GM06990 (cell line): ENCODE results near the gene RRP8.

Experiments
- DNase-seq: peaks from one replicate; pipeline ENCODE4 v3.0.0-alpha.2; 2011; ENCODE audit not compliant: insufficient read length; ENCODE audit errors: extremely low read depth
- H3K27me3 ChIP-seq: replicated peaks from 2 replicates; pipeline ENCODE4 v1.6.0; 2011; ENCODE audit warnings: low read length; ENCODE audit not compliant: control insufficient read depth, insufficient read depth
- H3K36me3 ChIP-seq: 2 replicates; pipeline ENCODE4 v1.5.1; 2011; ENCODE audit warnings: low read length; ENCODE audit not compliant: control insufficient read depth, insufficient read depth
- H3K4me3 ChIP-seq: replicated peaks from 2 replicates; pipeline ENCODE4 v1.5.1; 2011; ENCODE audit warnings: low read depth, mild to moderate bottlenecking, control low read depth, low read length
- TF ChIP-seq, protein P1 (sequence below): IDR thresholded peaks from 2 replicates; pipeline ENCODE4 v1.5.1; 2011; ENCODE audit warnings: low read length, control low read depth, mild to moderate bottlenecking, inconsistent platforms; ENCODE audit not compliant: insufficient read depth, poor library complexity, severe bottlenecking

The RRP8 gene

DNA sequence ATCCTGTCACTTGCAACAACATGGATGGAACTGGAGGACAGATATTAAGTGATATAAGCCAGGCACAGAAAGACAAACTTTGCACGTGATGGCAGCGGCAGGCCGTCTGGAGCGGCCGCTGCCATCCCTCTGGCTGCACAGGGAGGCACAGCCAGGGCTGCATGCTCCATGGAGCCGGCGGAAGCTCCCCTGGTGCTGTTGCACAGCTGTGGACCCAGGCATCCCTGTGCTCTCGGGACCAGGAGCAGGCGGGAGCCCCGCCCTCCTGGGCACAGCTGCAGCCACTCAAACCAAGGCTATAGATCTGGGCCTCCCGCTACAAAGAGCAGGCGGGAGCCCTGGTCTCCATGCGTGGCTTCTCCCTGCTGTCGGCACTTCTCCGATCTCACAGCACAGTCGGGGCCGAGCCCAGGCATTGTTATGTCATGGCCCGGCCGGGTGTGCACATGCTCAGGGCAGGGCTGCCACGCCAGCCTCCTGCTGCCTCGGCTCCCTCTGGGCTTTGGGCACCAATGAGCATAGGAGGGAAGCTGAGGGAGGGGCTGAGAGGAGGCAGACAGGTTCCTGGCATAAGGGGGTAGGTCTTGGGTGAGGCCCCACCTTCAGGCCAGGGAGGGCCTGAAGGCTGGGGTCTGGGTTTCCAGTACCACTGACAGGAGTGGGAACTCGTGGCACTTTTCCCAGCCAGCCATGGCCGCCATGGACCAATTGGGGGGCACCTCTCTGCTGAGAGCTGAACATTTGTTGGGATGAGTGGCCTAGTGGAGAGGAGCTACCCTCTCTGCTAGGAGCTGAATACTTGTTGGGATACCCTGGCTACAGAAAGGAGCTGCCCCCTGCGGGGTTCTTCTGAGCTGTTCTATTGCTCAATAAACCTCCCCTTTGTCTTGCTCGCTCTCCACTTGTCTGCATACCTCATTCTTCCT, 16.7 kb downstream of the RRP8 start:
- no peak overlapping the region for H3K4me3 ChIP-seq

DNA sequence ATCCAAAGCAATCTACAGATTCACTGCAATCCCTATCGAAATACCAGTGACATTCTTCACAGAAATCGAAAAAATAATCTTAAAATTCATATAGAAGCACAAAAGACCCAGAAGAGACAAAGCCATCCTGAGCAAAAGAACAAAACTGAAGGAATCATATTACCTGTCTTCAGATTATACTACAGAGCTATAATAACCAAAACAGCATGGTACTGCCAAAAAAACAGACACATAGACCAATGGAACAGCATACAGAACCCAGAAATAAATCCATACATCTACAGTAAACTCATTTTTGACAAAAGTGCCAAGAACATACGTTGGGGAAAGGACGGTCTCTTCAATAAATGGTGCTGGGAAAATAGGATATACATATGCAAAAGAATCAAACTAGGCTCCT, 18.9 kb downstream of the RRP8 start:
- H3K36me3 ChIP-seq: no peaks in the 10 kb centered on the region; the same call in none of the 2 replicates
- no peak for DNase-seq
- TF ChIP-seq, protein P1, sequence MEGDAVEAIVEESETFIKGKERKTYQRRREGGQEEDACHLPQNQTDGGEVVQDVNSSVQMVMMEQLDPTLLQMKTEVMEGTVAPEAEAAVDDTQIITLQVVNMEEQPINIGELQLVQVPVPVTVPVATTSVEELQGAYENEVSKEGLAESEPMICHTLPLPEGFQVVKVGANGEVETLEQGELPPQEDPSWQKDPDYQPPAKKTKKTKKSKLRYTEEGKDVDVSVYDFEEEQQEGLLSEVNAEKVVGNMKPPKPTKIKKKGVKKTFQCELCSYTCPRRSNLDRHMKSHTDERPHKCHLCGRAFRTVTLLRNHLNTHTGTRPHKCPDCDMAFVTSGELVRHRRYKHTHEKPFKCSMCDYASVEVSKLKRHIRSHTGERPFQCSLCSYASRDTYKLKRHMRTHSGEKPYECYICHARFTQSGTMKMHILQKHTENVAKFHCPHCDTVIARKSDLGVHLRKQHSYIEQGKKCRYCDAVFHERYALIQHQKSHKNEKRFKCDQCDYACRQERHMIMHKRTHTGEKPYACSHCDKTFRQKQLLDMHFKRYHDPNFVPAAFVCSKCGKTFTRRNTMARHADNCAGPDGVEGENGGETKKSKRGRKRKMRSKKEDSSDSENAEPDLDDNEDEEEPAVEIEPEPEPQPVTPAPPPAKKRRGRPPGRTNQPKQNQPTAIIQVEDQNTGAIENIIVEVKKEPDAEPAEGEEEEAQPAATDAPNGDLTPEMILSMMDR: no peak

More for the DNA sequence above, 16.7 kb downstream of the RRP8 start:
- TF ChIP-seq, protein P1: no peak
- Histone ChIP-seq H3K36me3 (no peaks in the 10 kb centered on the region; the same call in none of the 2 replicates), H3K27me3 (no peaks in the 10 kb centered on the region)
- no peak for DNase-seq

DNA sequence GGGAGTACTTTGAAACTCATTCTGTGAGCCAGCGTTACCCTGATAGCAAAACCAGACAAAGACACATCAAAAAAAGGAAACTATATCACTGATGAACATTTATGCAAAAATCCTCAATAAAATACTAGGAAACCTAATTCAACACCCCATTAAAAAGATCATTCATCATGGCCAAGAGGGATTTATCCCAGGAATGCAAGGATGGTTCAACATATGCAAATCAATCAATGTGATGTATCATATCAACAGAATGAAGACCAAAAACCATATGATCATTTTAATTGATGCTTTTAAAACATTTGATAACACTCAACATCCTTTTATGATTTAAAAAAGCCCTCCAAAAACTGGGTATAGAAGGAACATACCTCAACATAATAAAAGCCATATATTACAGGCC, 19.8 kb downstream of the RRP8 start:
- Histone ChIP-seq H3K4me3 (no peak overlapping the region), H3K27me3 (no peaks in the 10 kb centered on the region), H3K36me3 (no peaks in the 10 kb centered on the region; the same call in none of the 2 replicates)
- DNase-seq: no peak
- TF ChIP-seq, protein P1: no peak

More for the DNA sequence above, 18.9 kb downstream of the RRP8 start:
- no peak overlapping the region for H3K4me3 ChIP-seq
- H3K27me3 ChIP-seq: no peaks in the 10 kb centered on the region

DNA sequence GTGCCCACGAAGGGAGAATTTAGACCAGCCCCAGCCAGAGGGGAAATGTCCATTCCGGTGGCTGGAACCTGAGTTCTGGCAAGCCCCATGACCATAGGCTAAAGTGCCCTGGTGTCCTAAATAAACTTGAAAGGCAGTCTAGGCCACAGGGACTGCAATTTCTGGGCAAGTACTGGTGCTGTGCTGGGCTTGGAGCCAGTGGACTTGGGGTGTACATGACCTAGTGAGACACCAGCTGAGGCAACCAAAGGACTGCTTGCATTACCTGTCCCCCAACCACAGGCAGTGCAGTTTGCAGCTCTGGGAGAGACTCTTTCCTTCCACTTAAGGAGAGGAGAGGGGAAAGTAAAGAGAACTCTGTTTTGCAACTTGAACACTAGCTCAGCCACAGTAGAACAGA, 23.7 kb downstream of the RRP8 start:
- no peak overlapping the region for H3K4me3 ChIP-seq
- DNase-seq: no peak
- no peaks in the 10 kb centered on the region for H3K27me3 ChIP-seq
- TF ChIP-seq, protein P1: no peak
- no peaks in the 10 kb centered on the region; the same call in 1 of the 2 replicates for H3K36me3 ChIP-seq

DNA sequence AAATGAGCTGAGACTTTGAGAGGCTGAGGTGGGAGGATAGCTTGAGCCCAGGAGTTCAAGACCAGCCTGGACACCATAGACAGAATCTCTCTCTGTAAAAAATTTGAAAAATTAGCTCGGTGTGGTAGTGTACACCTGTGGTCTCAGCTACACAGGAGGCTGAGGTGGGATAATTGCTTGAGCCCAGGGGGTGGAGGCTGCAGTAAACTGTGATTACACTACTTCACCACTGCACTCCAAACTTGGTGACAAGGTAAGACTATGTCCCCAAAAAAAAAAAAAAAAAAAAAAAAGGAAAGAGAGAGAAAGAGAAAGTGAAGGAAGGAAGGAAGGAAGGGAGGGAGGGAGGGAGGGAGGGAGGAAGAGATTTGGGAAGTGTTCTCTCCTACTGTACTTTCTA, 25.3 kb downstream of the RRP8 start:
- DNase-seq: no peak
- Histone ChIP-seq H3K4me3 (no peak overlapping the region), H3K27me3 (no peaks in the 10 kb centered on the region), H3K36me3 (no peaks in the 10 kb centered on the region; the same call in 1 of the 2 replicates)
- TF ChIP-seq, protein P1: no peak
